Measurements from ENCODE around the gene BPIFB6.

DNA sequence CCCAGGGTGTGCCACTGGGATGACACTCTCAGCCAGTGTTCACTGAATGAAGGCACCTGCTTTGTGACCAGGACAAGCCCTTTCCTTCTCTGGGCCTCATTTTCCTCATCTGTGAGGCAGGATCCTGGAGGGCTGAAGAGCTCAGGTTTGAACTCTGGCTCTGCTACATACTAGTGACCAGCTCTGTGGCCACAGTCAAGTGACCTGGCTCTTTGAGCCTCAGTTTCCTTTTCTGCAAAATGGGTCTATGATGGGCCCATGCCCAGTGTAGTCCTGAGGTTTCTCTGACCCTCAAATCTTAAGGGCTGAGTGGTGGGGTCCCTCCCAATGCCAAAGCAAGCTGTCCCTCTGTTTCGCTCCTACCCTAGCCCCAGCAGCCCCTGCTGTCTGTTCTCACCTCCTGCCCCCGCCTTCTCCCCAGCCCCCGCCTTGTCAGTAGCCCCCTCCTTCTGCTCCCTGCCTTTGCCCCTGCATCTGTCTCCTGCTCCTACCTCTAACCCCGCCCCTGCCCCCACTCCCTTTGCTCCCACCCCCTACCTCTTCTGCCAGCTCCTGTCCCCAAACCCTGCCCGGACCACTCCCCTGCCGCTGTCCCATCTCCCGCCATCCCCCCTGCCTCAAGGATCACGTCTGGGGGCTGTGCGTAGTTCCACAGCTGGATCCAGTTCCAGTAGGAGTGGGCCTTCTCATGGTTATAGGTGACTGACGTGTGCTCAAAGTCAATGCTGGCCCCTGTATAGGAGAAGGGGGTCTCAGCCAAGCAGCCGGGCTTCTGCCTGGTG, 44.2 kb upstream of the BPIFB6 start:
- TF ChIP-seq, protein P1, sequence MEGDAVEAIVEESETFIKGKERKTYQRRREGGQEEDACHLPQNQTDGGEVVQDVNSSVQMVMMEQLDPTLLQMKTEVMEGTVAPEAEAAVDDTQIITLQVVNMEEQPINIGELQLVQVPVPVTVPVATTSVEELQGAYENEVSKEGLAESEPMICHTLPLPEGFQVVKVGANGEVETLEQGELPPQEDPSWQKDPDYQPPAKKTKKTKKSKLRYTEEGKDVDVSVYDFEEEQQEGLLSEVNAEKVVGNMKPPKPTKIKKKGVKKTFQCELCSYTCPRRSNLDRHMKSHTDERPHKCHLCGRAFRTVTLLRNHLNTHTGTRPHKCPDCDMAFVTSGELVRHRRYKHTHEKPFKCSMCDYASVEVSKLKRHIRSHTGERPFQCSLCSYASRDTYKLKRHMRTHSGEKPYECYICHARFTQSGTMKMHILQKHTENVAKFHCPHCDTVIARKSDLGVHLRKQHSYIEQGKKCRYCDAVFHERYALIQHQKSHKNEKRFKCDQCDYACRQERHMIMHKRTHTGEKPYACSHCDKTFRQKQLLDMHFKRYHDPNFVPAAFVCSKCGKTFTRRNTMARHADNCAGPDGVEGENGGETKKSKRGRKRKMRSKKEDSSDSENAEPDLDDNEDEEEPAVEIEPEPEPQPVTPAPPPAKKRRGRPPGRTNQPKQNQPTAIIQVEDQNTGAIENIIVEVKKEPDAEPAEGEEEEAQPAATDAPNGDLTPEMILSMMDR (conservative IDR thresholded peaks at IDR 0.05 in 1 of 2, IDR thresholded peaks at IDR 0.05 in 1 of 2; ENCODE audit: low read depth in 1 of 2, low read length in 2 of 2) = no peak
- no peak for TF ChIP-seq EZH2 (IDR thresholded peaks at IDR 0.05; ENCODE audit: low read length, missing control alignments)

Measured in fibroblast of lung (primary cell).